SW 1271 (cell line): ENCODE measurements around the gene GOLGA6D.
A peak's percentile ranks its signal among the peaks of the same experiment; 100 is the strongest.
"Not testable (repeated sequence)": the region's sequence is repeated elsewhere in the genome, so short reads cannot be mapped to it uniquely, and the experiment has no call there.

Experiments
- DNase-seq, 2 experiments: peaks; one replicate each; lab custom pipeline; 2025; lab: John Stamatoyannopoulos, UW

GOLGA6D gene

DNA sequence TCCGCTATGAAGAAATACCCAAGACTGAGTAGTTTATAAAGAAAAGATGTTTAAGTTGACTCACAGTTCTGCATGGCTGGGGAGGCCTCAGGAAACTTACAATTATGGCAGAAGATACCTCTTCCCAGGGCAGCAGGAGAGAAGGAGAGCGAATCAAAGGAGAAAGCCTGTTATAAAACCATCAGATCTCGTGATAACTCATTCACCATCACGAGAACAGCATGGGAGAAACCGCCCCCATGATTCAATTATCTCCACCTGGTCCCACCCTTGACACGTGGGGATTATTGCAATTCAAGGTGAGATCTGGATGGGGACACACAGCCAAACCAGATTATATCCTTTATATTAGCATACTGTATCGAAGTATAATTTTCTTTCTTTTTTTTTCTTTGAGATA is 49.5 kb downstream of the GOLGA6D start:
- DNase-seq: not testable (repeated sequence)

DNA sequence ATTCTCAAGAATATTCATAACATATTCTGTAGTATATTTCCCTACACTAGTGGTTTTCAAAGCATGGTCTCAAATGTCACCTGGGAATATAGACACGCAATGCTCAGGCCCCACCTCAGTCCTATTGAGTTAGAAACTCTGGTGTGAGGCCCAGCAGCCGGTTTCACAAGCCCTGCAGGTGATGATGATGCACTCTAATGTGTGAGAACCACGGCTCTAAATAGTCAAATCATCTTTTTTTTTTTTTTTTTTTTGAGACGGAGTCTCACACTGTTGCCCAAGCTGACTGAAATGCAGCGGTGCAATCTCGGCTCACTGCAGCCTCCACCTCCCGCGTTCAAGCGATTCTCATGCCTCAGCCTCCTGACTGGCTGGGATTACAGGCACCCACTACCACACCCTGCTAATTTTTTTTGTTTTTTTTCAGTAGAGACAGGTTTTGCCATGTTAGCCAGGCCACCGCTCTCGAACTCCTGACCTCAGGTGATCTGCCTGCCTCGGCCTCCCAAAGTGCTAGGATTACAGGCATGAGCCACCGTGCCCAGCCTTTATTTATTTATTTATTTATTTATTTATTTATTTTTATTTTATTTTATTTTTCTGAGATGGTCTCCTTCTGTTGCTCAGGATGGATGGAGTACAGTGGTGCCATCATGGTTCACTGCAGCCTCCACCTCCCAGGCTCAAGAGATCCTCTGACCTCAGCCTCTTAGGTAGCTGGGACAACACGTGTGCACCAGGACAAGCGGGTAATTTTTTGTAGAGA is 51.2 kb downstream of the GOLGA6D start:
- not testable (repeated sequence) for DNase-seq

DNA sequence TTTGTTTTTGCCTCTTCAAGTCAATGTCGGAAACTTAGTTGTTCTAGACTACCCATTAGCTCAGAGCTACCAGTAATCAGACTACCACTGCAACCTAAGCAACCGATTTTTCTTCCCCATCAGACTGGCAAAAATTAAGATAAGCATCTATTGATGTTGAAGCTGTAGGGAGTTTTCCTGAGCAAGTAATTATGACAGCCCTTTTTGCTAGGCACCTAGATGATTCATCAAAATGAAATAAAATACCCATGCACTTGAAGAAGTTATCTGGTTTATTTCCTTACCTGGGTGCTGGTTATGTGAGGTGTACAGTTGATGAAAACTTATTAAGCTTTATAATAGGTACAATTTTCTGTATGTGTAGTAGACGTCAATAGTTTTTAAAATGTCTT is 52.7 kb downstream of the GOLGA6D start:
- DNase-seq: no peak

DNA sequence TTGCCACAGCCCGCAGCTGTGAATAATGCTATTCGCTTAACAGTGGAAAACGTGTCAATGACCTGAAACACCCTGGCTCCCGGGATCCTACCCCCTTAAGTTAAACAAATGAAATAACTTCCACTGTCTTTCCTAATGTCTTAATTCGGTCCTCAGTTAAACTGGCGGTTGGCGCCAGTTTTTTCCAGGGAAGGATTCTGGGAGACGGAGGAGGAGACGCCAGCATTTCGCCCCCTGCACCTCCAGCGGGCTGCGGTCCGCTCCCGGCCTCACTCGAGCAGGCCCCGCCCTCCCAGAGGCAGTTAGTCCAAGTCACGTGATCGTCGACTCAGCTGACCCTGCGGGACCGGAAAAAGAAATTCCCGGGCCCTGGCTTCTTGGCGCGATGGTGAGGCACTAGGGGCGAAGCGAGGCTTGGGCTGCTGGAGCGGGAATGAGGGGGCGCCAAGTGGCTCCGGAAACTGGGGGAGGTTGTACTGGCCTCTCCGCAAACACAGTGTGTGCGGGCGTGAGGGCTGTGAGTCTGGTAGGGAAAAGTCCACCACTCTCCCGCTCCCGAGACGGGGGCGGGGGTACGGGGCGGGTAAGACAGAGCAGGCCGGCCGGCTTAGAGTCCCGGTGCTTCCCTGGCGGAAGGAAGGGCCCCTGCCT is 53.2 kb downstream of the GOLGA6D start, which contains the start of gene COMMD4:
Gene COMMD4, plus strand, starts transcription at position 359 of the 651 bp plus-strand sequence. Its CDS starts 27 bp downstream, at position 386.
- peak; percentile 84 to 95 for DNase-seq

DNA sequence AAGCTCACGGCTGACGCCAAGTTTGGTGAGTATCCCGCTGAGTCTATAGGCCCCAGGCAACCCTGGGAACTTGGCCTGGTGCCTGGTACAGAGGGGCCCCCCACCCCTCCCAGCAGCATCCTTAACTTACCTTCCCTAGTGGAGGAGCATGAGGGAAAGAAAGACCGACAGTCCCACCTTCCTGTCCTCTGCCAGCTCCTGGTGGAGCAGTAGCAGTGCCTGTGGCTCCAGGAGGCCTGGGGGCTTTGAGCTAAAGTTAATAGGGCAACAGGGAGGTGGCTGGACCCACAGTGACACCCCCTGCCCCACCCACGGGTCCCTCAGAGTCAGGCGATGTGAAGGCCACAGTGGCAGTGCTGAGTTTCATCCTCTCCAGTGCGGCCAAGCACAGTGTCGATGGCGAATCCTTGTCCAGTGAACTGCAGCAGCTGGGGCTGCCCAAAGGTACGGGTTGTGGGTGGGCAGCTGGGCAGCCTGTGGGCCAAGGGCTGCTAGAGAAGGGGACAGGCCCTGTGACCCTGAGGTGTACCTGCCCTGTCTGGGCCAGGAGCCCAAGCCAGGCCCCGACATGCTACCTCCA is 56.1 kb downstream of the GOLGA6D start:
- DNase-seq: no peak

DNA sequence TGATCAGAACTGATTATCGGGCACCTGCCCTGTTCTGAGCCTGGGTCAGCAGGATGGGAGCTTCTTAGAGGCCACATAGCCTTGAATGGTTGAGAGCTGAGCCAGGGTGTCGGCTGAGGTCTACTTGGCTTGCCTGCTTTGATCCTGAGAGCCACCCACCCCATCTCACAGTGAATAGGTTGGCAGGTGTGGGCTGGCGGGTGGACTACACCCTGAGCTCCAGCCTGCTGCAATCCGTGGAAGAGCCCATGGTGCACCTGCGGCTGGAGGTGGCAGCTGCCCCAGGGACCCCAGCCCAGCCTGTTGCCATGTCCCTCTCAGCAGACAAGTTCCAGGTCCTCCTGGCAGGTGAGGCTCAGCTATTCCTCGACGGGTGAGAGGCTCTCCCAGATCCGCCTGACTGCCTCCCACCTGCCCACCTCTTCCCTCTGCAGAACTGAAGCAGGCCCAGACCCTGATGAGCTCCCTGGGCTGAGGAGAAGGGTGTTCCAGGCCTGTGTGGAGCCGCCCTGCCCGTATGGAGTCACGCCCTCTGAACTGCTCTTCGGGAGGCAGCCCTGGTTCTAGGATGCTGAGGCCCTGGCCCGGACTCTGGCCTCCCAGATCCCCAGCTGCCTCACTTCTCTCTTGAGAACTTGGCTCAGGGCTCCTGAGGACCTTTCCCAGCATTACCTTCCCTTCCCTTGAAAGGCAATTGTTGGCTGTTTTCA is 57.1 kb downstream of the GOLGA6D start:
- DNase-seq: no peak

DNA sequence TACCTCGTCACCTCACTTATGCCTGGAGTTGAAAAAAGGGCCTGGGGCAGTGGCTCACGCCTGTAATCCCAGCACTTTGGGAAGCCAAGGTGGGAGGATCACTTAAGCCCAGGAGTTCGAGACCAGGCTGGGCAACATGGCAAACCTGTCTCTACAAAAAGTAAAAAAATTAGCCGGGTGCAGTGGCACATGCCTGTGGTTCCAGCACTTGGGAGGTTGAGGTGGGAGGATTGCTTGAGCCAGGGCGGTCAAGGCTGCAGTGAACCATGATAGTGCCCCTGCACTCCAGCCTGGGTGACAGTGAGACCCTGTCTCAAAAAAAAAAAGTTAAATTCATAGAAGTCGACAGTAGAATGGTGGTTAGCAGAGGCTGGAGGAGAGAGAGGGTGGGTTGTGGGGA is 59.6 kb downstream of the GOLGA6D start:
- no peak for DNase-seq

DNA sequence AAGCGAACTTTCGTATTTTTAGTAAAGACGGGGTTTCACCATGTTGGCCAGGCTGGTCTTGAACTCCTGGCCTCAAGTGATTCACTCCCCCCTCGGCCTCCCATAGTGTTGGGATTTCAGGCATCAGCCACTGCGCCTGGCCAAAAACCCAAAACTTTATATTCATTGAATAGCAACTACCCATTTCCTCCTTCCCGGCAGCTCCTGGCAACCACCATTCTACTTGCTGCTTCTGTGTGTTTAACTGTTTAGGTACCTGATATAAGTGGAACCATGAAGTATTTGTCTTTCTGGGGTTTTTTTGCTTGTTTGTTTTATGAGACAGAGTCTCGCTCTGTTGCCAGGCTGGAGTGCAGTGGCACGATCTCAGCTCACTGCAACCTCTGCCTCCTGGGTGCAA is 61.3 kb downstream of the GOLGA6D start:
- DNase-seq: not testable (repeated sequence)
